SK-N-SH (cell line): ENCODE data around the gene PCP2.

ENCODE experiments used
- POLR2AphosphoS5 ChIP-seq: IDR thresholded peaks from 2 replicates; pipeline ENCODE4 v1.6.1; 2012; ENCODE audit warnings: low read depth, low read length
- TAF1 ChIP-seq: IDR thresholded peaks from 2 replicates; pipeline ENCODE4 v1.6.1; 2012; ENCODE audit warnings: low read depth, mild to moderate bottlenecking, low read length, moderate library complexity, borderline replicate concordance
- TF ChIP-seq, protein P1 (sequence below): fragments of 200-600 bp; sonication (generic); IDR thresholded peaks from 2 replicates; pipeline ENCODE4 v1.6.1; 2017; ENCODE audit warnings: antibody characterized with exemption, mild to moderate bottlenecking, moderate library complexity

DNA sequence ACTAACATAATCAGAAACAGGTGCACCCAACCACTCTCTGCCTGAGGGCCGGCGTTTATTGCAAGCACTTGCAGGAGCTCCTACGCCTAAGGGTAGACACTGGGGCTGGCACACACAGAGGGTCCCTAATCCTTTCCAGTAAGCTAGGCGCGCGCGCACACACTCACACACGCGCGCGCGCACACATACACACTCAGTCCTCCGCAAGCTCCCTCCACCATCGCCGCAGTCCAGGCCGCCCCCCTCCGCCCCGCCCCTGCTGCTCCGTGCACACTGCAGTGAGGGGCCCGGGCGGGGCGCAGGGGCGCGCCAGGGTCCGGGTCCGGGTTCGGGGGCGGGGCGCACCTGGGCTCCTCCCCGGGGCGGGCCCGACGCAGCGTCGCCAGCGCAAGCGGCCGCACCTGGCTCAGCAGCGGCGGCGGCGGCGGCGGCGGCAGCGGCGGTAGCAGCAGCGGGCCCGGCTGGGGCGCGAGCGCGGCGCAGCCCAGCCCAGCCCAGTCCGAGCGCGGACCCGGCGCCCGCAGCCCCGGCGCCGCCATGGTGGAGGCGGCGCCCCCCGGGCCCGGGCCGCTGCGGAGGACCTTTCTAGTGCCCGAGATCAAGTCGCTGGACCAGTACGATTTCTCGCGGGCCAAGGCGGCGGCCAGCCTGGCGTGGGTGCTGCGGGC is 37.9 kb downstream of the PCP2 start, which contains the start of gene CAMSAP3:
- TF ChIP-seq, protein P1, sequence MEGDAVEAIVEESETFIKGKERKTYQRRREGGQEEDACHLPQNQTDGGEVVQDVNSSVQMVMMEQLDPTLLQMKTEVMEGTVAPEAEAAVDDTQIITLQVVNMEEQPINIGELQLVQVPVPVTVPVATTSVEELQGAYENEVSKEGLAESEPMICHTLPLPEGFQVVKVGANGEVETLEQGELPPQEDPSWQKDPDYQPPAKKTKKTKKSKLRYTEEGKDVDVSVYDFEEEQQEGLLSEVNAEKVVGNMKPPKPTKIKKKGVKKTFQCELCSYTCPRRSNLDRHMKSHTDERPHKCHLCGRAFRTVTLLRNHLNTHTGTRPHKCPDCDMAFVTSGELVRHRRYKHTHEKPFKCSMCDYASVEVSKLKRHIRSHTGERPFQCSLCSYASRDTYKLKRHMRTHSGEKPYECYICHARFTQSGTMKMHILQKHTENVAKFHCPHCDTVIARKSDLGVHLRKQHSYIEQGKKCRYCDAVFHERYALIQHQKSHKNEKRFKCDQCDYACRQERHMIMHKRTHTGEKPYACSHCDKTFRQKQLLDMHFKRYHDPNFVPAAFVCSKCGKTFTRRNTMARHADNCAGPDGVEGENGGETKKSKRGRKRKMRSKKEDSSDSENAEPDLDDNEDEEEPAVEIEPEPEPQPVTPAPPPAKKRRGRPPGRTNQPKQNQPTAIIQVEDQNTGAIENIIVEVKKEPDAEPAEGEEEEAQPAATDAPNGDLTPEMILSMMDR, result no peak
- TF ChIP-seq POLR2AphosphoS5 (no peak), TAF1 (no peak)
